Gastrocnemius medialis (tissue), 4 donors: Measurements from ENCODE around the gene SF3B3. TPM values are rescaled to one million over a fixed set of nuclear protein-coding genes. Genes with fewer than 3 reads are reported as not detected.

Source experiments
- ATAC-seq, 2 donors: fragments of 150-250 bp; one replicate each; pipeline ENCODE4 v1.9.1; 2016
- DNase-seq, 2 donors: peaks; one replicate each; pipeline ENCODE4 v3.0.0-alpha.2; 2019
- H3K27ac ChIP-seq, 4 donors: fragments of 200-600 bp; sonication (generic); 1 replicate in 1 of 4; 2 replicates in 3 of 4; pipeline ENCODE4 v1.5.1; 2016 to 2018; ENCODE audit warnings: mild to moderate bottlenecking in 2 of 4, moderate library complexity in 1 of 4
- H3K27me3 ChIP-seq, 3 donors: fragments of 200-600 bp; sonication (generic) in 2 of 3; 1 replicate in 1 of 3; 2 replicates in 2 of 3; pipeline versions ENCODE4 v1.5.1 to v1.6.0; 2016 to 2019; ENCODE audit warnings: mild to moderate bottlenecking in 1 of 3, moderate library complexity in 1 of 3
- H3K36me3 ChIP-seq, 2 donors: fragments of 200-600 bp; sonication (generic) in 1 of 2; one replicate each; pipeline ENCODE4 v1.5.1; 2017 to 2018
- H3K4me1 ChIP-seq, 2 donors: fragments of 200-600 bp; sonication (generic) in 1 of 2; one replicate each; pipeline ENCODE4 v1.5.1; 2016 to 2017; ENCODE audit warnings: mild to moderate bottlenecking in 2 of 2
- H3K4me3 ChIP-seq, 4 donors: fragments of 200-600 bp; sonication (generic) in 3 of 4; 1 replicate in 1 of 4; 2 replicates in 3 of 4; pipeline ENCODE4 v1.5.1; 2016 to 2019; ENCODE audit warnings: mild to moderate bottlenecking in 2 of 4
- H3K9me3 ChIP-seq, 3 donors: fragments of 200-600 bp; sonication (generic) in 2 of 3; 1 replicate in 1 of 3; 2 replicates in 2 of 3; pipeline ENCODE4 v1.5.1; 2016 to 2019
- CTCF ChIP-seq, 5 experiments: fragments of 450-650 bp in 3 of 5; fragments of 200-600 bp in 2 of 5; sonication (generic) in 2 of 5; IDR thresholded peaks in 4 of 5; conservative IDR thresholded peaks in 1 of 5; 1 replicate in 4 of 5; 2 replicates in 1 of 5; pipeline ENCODE4 v1.5.1; 2016 to 2019; ENCODE audit warnings: antibody characterized with exemption in 5 of 5, mild to moderate bottlenecking in 3 of 5, moderate library complexity in 3 of 5
- POLR2A ChIP-seq, 2 donors: fragments of 450-650 bp; IDR thresholded peaks; one replicate each; pipeline ENCODE4 v1.6.1; 2017; ENCODE audit warnings: antibody characterized with exemption in 2 of 2, mild to moderate bottlenecking in 2 of 2, moderate library complexity in 2 of 2
- in situ Hi-C, 4 donors: fragments of 200-750 bp; cut with MboI; loops; one replicate each; pipeline versions ENCODE4 v1.15.0 to v1.8.0; 2017; ENCODE audit warnings: low sequenced_read_pairs in 4 of 4
- intact Hi-C: fragments of 100-400 bp; cut with DNase I; formaldehyde crosslinking; loops from one replicate; pipeline ENCODE4 v1.15.1; 2023; ENCODE audit warnings: low total_unique reads
- total RNA-seq, 4 donors: library from RNA; depleted of rRNA; stranded (reverse); fragments of >200 nt; gene quantifications; one replicate each; pipeline versions ENCODE4 v1.1.0 to v1.2.3, GENCODE V29; 2016

SF3B3 gene
- total RNA-seq, 4 donors from 2014 or later, result 71.0 to 110 (median 97.2) TPM

DNA sequence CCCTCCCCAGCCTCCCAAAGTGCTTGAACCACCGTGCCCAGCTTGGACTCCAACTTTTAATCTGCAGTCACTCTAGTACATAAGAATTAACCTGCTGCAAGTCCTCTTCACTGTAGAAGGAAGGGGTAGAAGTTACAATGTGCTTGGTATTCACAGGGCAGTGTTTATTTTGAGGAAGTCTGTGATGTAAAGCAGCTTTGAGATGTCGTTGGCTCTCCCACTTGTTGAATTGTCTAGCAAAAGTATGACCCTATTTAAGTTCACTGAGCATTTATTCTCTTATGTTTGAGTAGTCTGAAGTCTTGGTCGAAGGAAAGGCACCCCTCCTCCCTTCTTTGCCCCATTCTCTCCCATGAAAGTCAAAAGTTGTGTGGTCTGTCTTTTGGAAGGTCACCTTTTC lies 28.2 kb downstream of the SF3B3 start:
- Histone ChIP-seq H3K27ac (no peak overlapping the region), H3K4me3 (no peak overlapping the region), H3K9me3 (no peaks in the 10 kb centered on the region), H3K4me1 (peaks cover 0 to 5% of the 10 kb centered on the region in 2 donors), H3K27me3 (no peaks in the 10 kb centered on the region), H3K36me3 (peaks cover 0 to 88% of the 10 kb centered on the region in 2 donors)
- in situ Hi-C loops, result no loop called here
- intact Hi-C loops, result no loop called here
- ATAC-seq, result no peak
- no peak for TF ChIP-seq POLR2A (IDR thresholded peaks at IDR 0.05)
- no peak for TF ChIP-seq CTCF (IDR thresholded peaks at IDR 0.05 in 4 of 5, conservative IDR thresholded peaks at IDR 0.05 in 1 of 5)
- DNase-seq, result no peak

GRCh38 chr16:70552675-70553074 lies 29.1 kb downstream of the SF3B3 start:
- in situ Hi-C loops (no loop called here), intact Hi-C loops (no loop called here)
- Histone ChIP-seq H3K9me3 (no peaks in the 10 kb centered on the region), H3K27ac (no peak overlapping the region), H3K36me3 (peaks cover 0 to 88% of the 10 kb centered on the region in 2 donors), H3K27me3 (no peaks in the 10 kb centered on the region), H3K4me3 (no peak overlapping the region), H3K4me1 (peaks cover 0 to 5% of the 10 kb centered on the region in 2 donors)
- DNase-seq (no peak), ATAC-seq (no peak)
- no peak for TF ChIP-seq CTCF (IDR thresholded peaks at IDR 0.05 in 4 of 5, conservative IDR thresholded peaks at IDR 0.05 in 1 of 5)
- no peak for TF ChIP-seq POLR2A (IDR thresholded peaks at IDR 0.05)

- no peak overlapping the region for H3K4me3 ChIP-seq
- H3K27me3 ChIP-seq, result no peaks in the 10 kb centered on the region
- in situ Hi-C loops, result no loop called here
- H3K4me1 ChIP-seq, result peaks cover 0 to 5% of the 10 kb centered on the region in 2 donors
- DNase-seq (no peak), ATAC-seq (no peak)
- no peaks in the 10 kb centered on the region for H3K9me3 ChIP-seq
- TF ChIP-seq CTCF (IDR thresholded peaks at IDR 0.05 in 4 of 5, conservative IDR thresholded peaks at IDR 0.05 in 1 of 5), result no peak
- TF ChIP-seq POLR2A (IDR thresholded peaks at IDR 0.05), result no peak
- H3K27ac ChIP-seq, result no peak overlapping the region
- H3K36me3 ChIP-seq, result peaks cover 0 to 88% of the 10 kb centered on the region in 2 donors
- intact Hi-C loops, result no loop called here
Observed at GRCh38 chr16:70553645-70554044, 30.0 kb downstream of the SF3B3 start.

GRCh38 chr16:70556063-70556462 lies 32.4 kb downstream of the SF3B3 start:
- no peaks in the 10 kb centered on the region for H3K27me3 ChIP-seq
- peaks cover 0 to 88% of the 10 kb centered on the region in 2 donors for H3K36me3 ChIP-seq
- peaks cover 0 to 10% of the 10 kb centered on the region in 2 donors for H3K4me1 ChIP-seq
- intact Hi-C loops (no loop called here), in situ Hi-C loops (no loop called here)
- TF ChIP-seq CTCF (IDR thresholded peaks at IDR 0.05 in 4 of 5, conservative IDR thresholded peaks at IDR 0.05 in 1 of 5) (no peak), POLR2A (IDR thresholded peaks at IDR 0.05) (no peak)
- ATAC-seq (no peak), DNase-seq (no peak)
- no peaks in the 10 kb centered on the region for H3K9me3 ChIP-seq
- no peak overlapping the region for H3K4me3 ChIP-seq
- no peak overlapping the region for H3K27ac ChIP-seq

GRCh38 chr16:70561623-70562022 lies 38.0 kb downstream of the SF3B3 start:
- H3K9me3 ChIP-seq, result no peaks in the 10 kb centered on the region
- H3K4me1 ChIP-seq, result peaks cover 0 to 22% of the 10 kb centered on the region in 2 donors
- H3K27ac ChIP-seq, result peak overlapping the region; percentile 35 to 84 (median 74)
- peaks cover 2 to 99% of the 10 kb centered on the region in 2 donors for H3K36me3 ChIP-seq
- no peak for TF ChIP-seq POLR2A (IDR thresholded peaks at IDR 0.05)
- TF ChIP-seq CTCF (IDR thresholded peaks at IDR 0.05 in 4 of 5, conservative IDR thresholded peaks at IDR 0.05 in 1 of 5), result no peak
- H3K27me3 ChIP-seq, result no peaks in the 10 kb centered on the region
- intact Hi-C loops (no loop called here), in situ Hi-C loops (no loop called here)
- no peak overlapping the region for H3K4me3 ChIP-seq
- ATAC-seq (peak; percentile 91 to 97), DNase-seq (peak; percentile 55 to 83)
